Neural progenitor cell (in vitro differentiated cells): ENCODE results near the gene MAP2K5. TPM values are rescaled to one million over a fixed set of nuclear protein-coding genes. Genes with fewer than 3 reads are reported as not detected.
A peak's percentile ranks its signal among the peaks of the same experiment; 100 is the strongest.

Source experiments
- DNase-seq: peaks from one replicate; pipeline ENCODE4 v3.0.0-alpha.2; 2016; ENCODE audit warnings: low spot score
- H2AFZ ChIP-seq: fragments of 200-600 bp; sonication (generic); replicated peaks from 2 replicates; pipeline ENCODE4 v1.6.1; 2016; ENCODE audit warnings: antibody characterized with exemption
- H3F3A ChIP-seq: fragments of 200-600 bp; sonication (generic); 2 replicates; pipeline ENCODE4 v1.6.1; 2016; ENCODE audit warnings: antibody characterized with exemption, low read depth
- H3K27ac ChIP-seq: fragments of 200-600 bp; sonication (generic); 2 replicates; pipeline ENCODE4 v1.5.1; 2016; ENCODE audit warnings: mild to moderate bottlenecking
- H3K27me3 ChIP-seq: fragments of 200-600 bp; sonication (generic); 2 replicates; pipeline ENCODE4 v1.6.1; 2016; ENCODE audit warnings: mild to moderate bottlenecking, moderate library complexity
- H3K36me3 ChIP-seq: fragments of 200-600 bp; sonication (generic); 2 replicates; pipeline ENCODE4 v1.5.1; 2016
- H3K4me1 ChIP-seq: fragments of 200-600 bp; sonication (generic); 2 replicates; pipeline ENCODE4 v1.6.1; 2016; ENCODE audit warnings: mixed run types
- H3K4me2 ChIP-seq: fragments of 200-600 bp; sonication (generic); 2 replicates; pipeline ENCODE4 v1.6.1; 2016
- H3K4me3 ChIP-seq: fragments of 200-600 bp; sonication (generic); 2 replicates; pipeline ENCODE4 v1.5.1; 2016
- H3K79me2 ChIP-seq: fragments of 200-600 bp; sonication (generic); 2 replicates; pipeline ENCODE4 v1.6.1; 2016; ENCODE audit warnings: low read depth
- H3K9ac ChIP-seq: fragments of 200-600 bp; sonication (generic); 2 replicates; pipeline ENCODE4 v1.6.1; 2016
- H3K9me3 ChIP-seq: fragments of 200-600 bp; sonication (generic); 2 replicates; pipeline ENCODE4 v1.5.1; 2016; ENCODE audit warnings: low read depth
- H4K20me1 ChIP-seq: fragments of 200-600 bp; sonication (generic); 2 replicates; pipeline ENCODE4 v1.6.1; 2016; ENCODE audit warnings: low read depth
- H3K27ac Mint-ChIP-seq: 3 replicates; pipeline ENCODE4 v1.8.0; 2021; ENCODE audit warnings: mixed read lengths
- H3K27me3 Mint-ChIP-seq: 2 replicates; pipeline ENCODE4 v1.8.0; 2022; ENCODE audit warnings: low read depth, mild to moderate bottlenecking, inconsistent platforms, moderate library complexity, mixed read lengths; ENCODE audit not compliant: insufficient read depth
- H3K36me3 Mint-ChIP-seq: 3 replicates; pipeline ENCODE4 v1.8.0; 2021; ENCODE audit warnings: mixed read lengths
- H3K4me1 Mint-ChIP-seq: 3 replicates; pipeline ENCODE4 v1.8.0; 2021; ENCODE audit warnings: mixed read lengths
- H3K4me3 Mint-ChIP-seq: 3 replicates; pipeline ENCODE4 v1.8.0; 2021; ENCODE audit warnings: mild to moderate bottlenecking, moderate library complexity, mixed read lengths
- H3K9me3 Mint-ChIP-seq: 3 replicates; pipeline ENCODE4 v1.8.0; 2020; ENCODE audit warnings: mixed read lengths
- CTCF ChIP-seq: fragments of 200-600 bp; sonication (generic); IDR thresholded peaks from 2 replicates; pipeline ENCODE4 v1.5.1; 2017; ENCODE audit warnings: antibody characterized with exemption, mild to moderate bottlenecking
- EZH2 ChIP-seq: fragments of 200-600 bp; sonication (generic); IDR thresholded peaks from 2 replicates; pipeline ENCODE4 v1.6.1; 2017; ENCODE audit warnings: antibody characterized with exemption, mild to moderate bottlenecking, moderate library complexity
- EZH2phosphoT487 ChIP-seq: fragments of 200-600 bp; sonication (generic); IDR thresholded peaks from 2 replicates; pipeline ENCODE4 v1.6.1; 2017; ENCODE audit warnings: antibody characterized with exemption
- total RNA-seq: library from RNA; depleted of rRNA; stranded (reverse); fragments of >200 nt; gene quantifications from 2 replicates; pipeline ENCODE4 v1.2.3, GENCODE V29; 2015; ENCODE audit warnings: low replicate concordance

MAP2K5 gene
- total RNA-seq, 1 donor from 2014 or later: 17.2 TPM

GRCh38 chr15:67771189-67771800, 228.8 kb downstream of the MAP2K5 start:
- DNase-seq: peak; percentile 55
- H3K36me3 Mint-ChIP-seq: peaks cover 2% of the 10 kb centered on the region

GRCh38 chr15:67774626-67775025, 232.1 kb downstream of the MAP2K5 start:
- no peaks in the 10 kb centered on the region for H3K79me2 ChIP-seq
- H3K27ac ChIP-seq: no peak overlapping the region
- H2AFZ ChIP-seq: no peak overlapping the region
- no peak overlapping the region for H3K4me2 ChIP-seq
- H3K36me3 ChIP-seq: no peaks in the 10 kb centered on the region
- Mint-ChIP-seq H3K4me1 (peaks cover 49% of the 10 kb centered on the region), H3K27me3 (peaks cover 2% of the 10 kb centered on the region), H3K36me3 (peaks cover 2% of the 10 kb centered on the region), H3K9me3 (no peaks in the 10 kb centered on the region), H3K4me3 (no peak overlapping the region), H3K27ac (no peak overlapping the region)
- peaks cover 79% of the 10 kb centered on the region for H3K4me1 ChIP-seq
- H4K20me1 ChIP-seq: no peaks in the 10 kb centered on the region
- no peaks in the 10 kb centered on the region for H3K27me3 ChIP-seq
- H3K9me3 ChIP-seq: no peaks in the 10 kb centered on the region
- TF ChIP-seq EZH2 (no peak), EZH2phosphoT487 (no peak)
- no peak overlapping the region for H3K9ac ChIP-seq
- H3F3A ChIP-seq: peaks cover 9% of the 10 kb centered on the region
- no peak for DNase-seq
- no peak overlapping the region for H3K4me3 ChIP-seq

More at GRCh38 chr15:67771189-67771800, 228.8 kb downstream of the MAP2K5 start:
- H3F3A ChIP-seq: peaks cover 5% of the 10 kb centered on the region
- H3K79me2 ChIP-seq: no peaks in the 10 kb centered on the region
- H3K36me3 ChIP-seq: no peaks in the 10 kb centered on the region
- no peak overlapping the region for H3K4me3 ChIP-seq
- H3K9ac ChIP-seq: no peak overlapping the region
- H3K4me2 ChIP-seq: peak overlapping the region; percentile 17
- H2AFZ ChIP-seq: no peak overlapping the region
- Mint-ChIP-seq H3K27me3 (peaks cover 2% of the 10 kb centered on the region), H3K9me3 (no peaks in the 10 kb centered on the region), H3K4me1 (peaks cover 39% of the 10 kb centered on the region), H3K4me3 (no peak overlapping the region), H3K27ac (no peak overlapping the region)
- TF ChIP-seq CTCF: no peak
- no peak for TF ChIP-seq EZH2phosphoT487
- TF ChIP-seq EZH2: no peak
- no peaks in the 10 kb centered on the region for H3K9me3 ChIP-seq
- H3K27ac ChIP-seq: no peak overlapping the region
- no peaks in the 10 kb centered on the region for H3K27me3 ChIP-seq
- no peaks in the 10 kb centered on the region for H4K20me1 ChIP-seq
- peaks cover 52% of the 10 kb centered on the region for H3K4me1 ChIP-seq

GRCh38 chr15:67775250-67775649, 232.7 kb downstream of the MAP2K5 start:
- Histone ChIP-seq H3K79me2 (no peaks in the 10 kb centered on the region), H2AFZ (no peak overlapping the region), H3K9me3 (no peaks in the 10 kb centered on the region), H3K27ac (no peak overlapping the region), H3K4me3 (no peak overlapping the region), H4K20me1 (no peaks in the 10 kb centered on the region), H3F3A (peaks cover 14% of the 10 kb centered on the region), H3K4me2 (no peak overlapping the region), H3K9ac (no peak overlapping the region), H3K27me3 (no peaks in the 10 kb centered on the region), H3K36me3 (no peaks in the 10 kb centered on the region), H3K4me1 (peaks cover 83% of the 10 kb centered on the region)
- no peak overlapping the region for H3K4me3 Mint-ChIP-seq
- no peak for TF ChIP-seq EZH2phosphoT487
- H3K4me1 Mint-ChIP-seq: peaks cover 54% of the 10 kb centered on the region
- no peak overlapping the region for H3K27ac Mint-ChIP-seq
- H3K9me3 Mint-ChIP-seq: no peaks in the 10 kb centered on the region
- H3K36me3 Mint-ChIP-seq: peaks cover 2% of the 10 kb centered on the region
- DNase-seq: no peak
- peaks cover 2% of the 10 kb centered on the region for H3K27me3 Mint-ChIP-seq

GRCh38 chr15:67775998-67776397, 233.5 kb downstream of the MAP2K5 start:
- Histone ChIP-seq H2AFZ (no peak overlapping the region), H4K20me1 (no peaks in the 10 kb centered on the region), H3K36me3 (no peaks in the 10 kb centered on the region), H3K27ac (no peak overlapping the region), H3K4me1 (peaks cover 83% of the 10 kb centered on the region), H3K27me3 (no peaks in the 10 kb centered on the region), H3K4me2 (no peak overlapping the region), H3F3A (peaks cover 20% of the 10 kb centered on the region), H3K79me2 (no peaks in the 10 kb centered on the region), H3K9me3 (no peaks in the 10 kb centered on the region), H3K4me3 (no peak overlapping the region), H3K9ac (no peak overlapping the region)
- TF ChIP-seq EZH2 (no peak), EZH2phosphoT487 (no peak)
- H3K9me3 Mint-ChIP-seq: no peaks in the 10 kb centered on the region
- H3K4me1 Mint-ChIP-seq: peaks cover 60% of the 10 kb centered on the region
- H3K36me3 Mint-ChIP-seq: no peaks in the 10 kb centered on the region
- peaks cover 4% of the 10 kb centered on the region for H3K27me3 Mint-ChIP-seq
- H3K27ac Mint-ChIP-seq: no peak overlapping the region
- DNase-seq: no peak
- H3K4me3 Mint-ChIP-seq: no peak overlapping the region

- Mint-ChIP-seq H3K27me3 (peaks cover 4% of the 10 kb centered on the region), H3K4me1 (peaks cover 62% of the 10 kb centered on the region), H3K27ac (no peak overlapping the region), H3K9me3 (no peaks in the 10 kb centered on the region), H3K36me3 (no peaks in the 10 kb centered on the region), H3K4me3 (no peak overlapping the region)
- peaks cover 83% of the 10 kb centered on the region for H3K4me1 ChIP-seq
- no peaks in the 10 kb centered on the region for H3K79me2 ChIP-seq
- no peak for DNase-seq
- no peaks in the 10 kb centered on the region for H3K27me3 ChIP-seq
- H3K36me3 ChIP-seq: no peaks in the 10 kb centered on the region
- H3K9me3 ChIP-seq: no peaks in the 10 kb centered on the region
- no peaks in the 10 kb centered on the region for H4K20me1 ChIP-seq
- peaks cover 23% of the 10 kb centered on the region for H3F3A ChIP-seq
- H3K4me3 ChIP-seq: no peak overlapping the region
- TF ChIP-seq EZH2phosphoT487 (no peak), CTCF (no peak), EZH2 (no peak)
- no peak overlapping the region for H3K9ac ChIP-seq
- H2AFZ ChIP-seq: no peak overlapping the region
- H3K27ac ChIP-seq: no peak overlapping the region
- no peak overlapping the region for H3K4me2 ChIP-seq
Measured at GRCh38 chr15:67776600-67776999, 234.1 kb downstream of the MAP2K5 start.
